SKM-1 (cell line): Measurements from ENCODE around the gene CCDC88C.
"Not testable (repeated sequence)": the region's sequence is repeated elsewhere in the genome, so short reads cannot be mapped to it uniquely, and the experiment has no call there.

ENCODE experiments used
- DNase-seq: peaks from one replicate; lab custom pipeline; 2025; ENCODE audit not compliant: unreplicated experiment; lab: John Stamatoyannopoulos, UW

The CCDC88C gene

DNA sequence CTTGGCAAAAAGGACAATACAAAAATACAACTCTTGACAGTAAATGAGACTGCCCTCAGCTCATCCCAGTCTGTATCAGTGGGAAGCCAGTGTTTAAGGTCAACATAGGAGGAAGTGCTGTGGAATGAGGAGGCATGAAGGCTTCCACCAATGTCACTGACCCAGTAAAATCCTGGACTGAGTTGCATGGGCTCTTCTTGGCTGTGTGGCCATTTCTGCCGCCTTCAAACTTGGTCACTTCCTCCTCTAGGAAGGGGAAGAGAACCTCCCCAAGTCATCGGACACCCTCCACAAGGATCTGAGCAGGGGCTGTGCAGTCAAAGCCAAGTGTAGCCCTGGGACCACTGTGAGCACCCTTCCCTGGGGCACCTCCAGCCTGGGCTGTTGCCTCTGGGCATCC, 185.0 kb downstream of the CCDC88C start:
- DNase-seq, result no peak

DNA sequence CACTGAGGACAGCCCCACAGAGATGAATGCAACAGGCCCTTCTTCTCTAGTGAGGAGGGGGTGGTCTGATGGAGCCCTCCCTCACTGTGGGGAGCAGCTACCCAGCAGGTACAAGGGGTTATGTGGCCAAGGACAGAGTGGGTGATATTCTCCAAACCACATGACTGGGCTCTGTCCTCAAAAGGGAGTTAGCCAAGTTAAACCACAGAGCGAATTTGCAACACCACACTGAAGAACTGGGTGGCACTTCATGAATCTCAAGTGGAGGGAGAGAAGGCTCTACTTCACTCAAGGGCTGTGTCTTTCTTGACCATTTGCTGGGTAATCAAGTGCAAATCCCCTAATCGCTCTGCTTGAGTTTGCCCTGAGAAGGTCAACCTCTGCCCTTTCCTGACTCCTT, 185.6 kb downstream of the CCDC88C start:
- DNase-seq, result no peak

- no peak for DNase-seq
These were observed 186.2 kb downstream of the CCDC88C start for GRCh38 chr14:91231446-91231845.

GRCh38 chr14:91230397-91231035, 187.1 kb downstream of the CCDC88C start:
- no peak for DNase-seq

DNA sequence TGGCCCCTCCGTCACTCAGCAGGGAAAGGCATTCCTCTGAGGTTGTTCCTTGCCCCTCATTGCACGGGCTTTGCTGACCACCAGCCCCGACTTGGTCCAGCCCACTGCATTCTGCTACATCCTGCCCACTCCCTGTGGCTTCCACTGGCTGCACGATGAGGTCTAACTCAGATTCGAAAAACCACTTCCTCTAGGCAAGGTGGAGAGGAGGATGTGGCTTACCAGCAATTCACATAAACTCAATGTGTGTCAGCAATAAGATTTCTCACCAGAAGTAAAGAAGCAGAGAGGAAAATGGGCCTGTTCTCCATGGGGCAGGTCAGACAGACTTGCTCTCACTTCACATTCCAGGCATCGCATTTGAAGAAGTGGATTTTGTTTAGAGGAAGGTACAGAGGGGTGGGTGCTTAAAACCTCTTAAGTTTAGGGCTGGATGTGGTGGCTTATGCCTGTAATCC, 187.8 kb downstream of the CCDC88C start:
- DNase-seq, result peak; percentile 37

- no peak for DNase-seq
These were observed 188.6 kb downstream of the CCDC88C start for GRCh38 chr14:91229005-91229382.

GRCh38 chr14:91228112-91229004, 189.3 kb downstream of the CCDC88C start:
- DNase-seq, result no peak

- DNase-seq, result no peak
These were observed 190.4 kb downstream of the CCDC88C start for GRCh38 chr14:91227183-91227628.

GRCh38 chr14:91226360-91226759, 191.3 kb downstream of the CCDC88C start:
- DNase-seq, result not testable (repeated sequence)

- no peak for DNase-seq
These were observed 192.6 kb downstream of the CCDC88C start for GRCh38 chr14:91225025-91225424.

GRCh38 chr14:91223028-91223783, 194.4 kb downstream of the CCDC88C start:
- DNase-seq, result no peak
